Osteocyte (in vitro differentiated cells): Measurements from ENCODE around the gene PRSS33. TPM values are rescaled to one million over a fixed set of nuclear protein-coding genes. Genes with fewer than 3 reads are reported as not detected.
A peak's percentile ranks its signal among the peaks of the same experiment; 100 is the strongest.

ENCODE experiments used
- DNase-seq: peaks from one replicate; pipeline ENCODE4 v3.0.0; 2021; ENCODE audit warnings: mixed read lengths; ENCODE audit not compliant: unreplicated experiment; ENCODE audit errors: extremely low spot score
- H3K27ac Mint-ChIP-seq: one replicate; pipeline ENCODE4 v1.8.0; 2021; ENCODE audit warnings: mild to moderate bottlenecking, mixed read lengths; ENCODE audit not compliant: unreplicated experiment
- H3K27me3 Mint-ChIP-seq: one replicate; pipeline ENCODE4 v1.8.0; 2021; ENCODE audit warnings: mixed read lengths; ENCODE audit not compliant: unreplicated experiment
- H3K36me3 Mint-ChIP-seq: one replicate; pipeline ENCODE4 v1.8.0; 2021; ENCODE audit warnings: mixed read lengths; ENCODE audit not compliant: unreplicated experiment
- H3K4me1 Mint-ChIP-seq: one replicate; pipeline ENCODE4 v1.8.0; 2021; ENCODE audit warnings: mixed read lengths; ENCODE audit not compliant: unreplicated experiment
- H3K4me3 Mint-ChIP-seq: one replicate; pipeline ENCODE4 v1.8.0; 2021; ENCODE audit warnings: mild to moderate bottlenecking, moderate library complexity, mixed read lengths; ENCODE audit not compliant: unreplicated experiment
- H3K9me3 Mint-ChIP-seq: one replicate; pipeline ENCODE4 v1.8.0; 2021; ENCODE audit warnings: mixed read lengths; ENCODE audit not compliant: unreplicated experiment
- total RNA-seq: library from RNA; stranded (reverse); gene quantifications from 2 replicates; pipeline ENCODE4 v1.2.1, GENCODE V29; 2021
- TF ChIP-seq, protein P1 (sequence below): fragments of 200-600 bp; sonication (generic); IDR thresholded peaks from 2 replicates; pipeline ENCODE4 v1.5.0; 2021; ENCODE audit warnings: antibody characterized with exemption, mild to moderate bottlenecking, moderate library complexity

Gene PRSS33
- total RNA-seq, 1 donor from 2014 or later, result not detected

DNA sequence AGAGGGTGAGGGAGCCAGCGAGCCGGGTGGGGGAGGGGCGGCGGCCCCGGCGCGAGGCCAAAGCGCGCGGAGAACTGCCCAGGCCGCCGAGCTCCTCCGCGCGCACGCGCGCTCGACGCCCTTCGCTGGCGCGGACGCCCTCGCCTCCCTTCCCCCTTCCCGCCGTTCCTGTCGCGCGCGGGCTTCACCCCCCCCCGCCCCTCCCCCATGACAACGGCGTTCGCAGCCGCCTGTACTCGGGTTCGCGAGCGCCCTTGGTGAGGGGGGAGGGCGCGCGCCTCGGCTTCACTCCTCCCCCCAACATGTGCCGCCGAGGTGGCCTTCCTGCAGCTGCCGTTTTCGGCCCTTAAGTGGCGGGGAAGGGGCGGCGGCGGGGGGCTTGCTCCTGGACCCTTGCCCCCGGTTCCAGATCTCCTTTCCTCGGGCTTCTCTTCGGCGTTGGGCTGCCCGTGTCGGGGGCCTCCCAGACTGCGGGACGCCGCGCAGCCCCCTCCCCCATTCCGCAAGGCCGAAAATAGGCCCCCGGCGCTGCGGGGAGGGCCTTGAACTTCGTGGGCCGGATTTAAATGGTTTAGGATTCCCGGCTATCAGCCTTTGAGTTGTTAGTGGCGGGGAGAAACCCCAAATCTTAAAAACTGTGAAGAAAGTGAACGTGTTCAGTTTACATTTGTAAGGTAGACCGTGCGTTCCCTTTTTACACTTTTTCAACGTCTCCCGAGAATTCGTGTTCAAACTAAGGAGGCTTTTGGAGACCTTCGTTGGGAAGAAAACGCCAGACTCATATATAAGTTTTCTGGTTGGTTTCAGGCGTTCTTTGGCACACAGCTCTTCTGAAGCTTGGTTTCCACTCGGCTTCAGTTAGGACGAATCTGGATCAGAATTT is 34.3 kb downstream of the PRSS33 start:
- no peak for DNase-seq
- TF ChIP-seq, protein P1, sequence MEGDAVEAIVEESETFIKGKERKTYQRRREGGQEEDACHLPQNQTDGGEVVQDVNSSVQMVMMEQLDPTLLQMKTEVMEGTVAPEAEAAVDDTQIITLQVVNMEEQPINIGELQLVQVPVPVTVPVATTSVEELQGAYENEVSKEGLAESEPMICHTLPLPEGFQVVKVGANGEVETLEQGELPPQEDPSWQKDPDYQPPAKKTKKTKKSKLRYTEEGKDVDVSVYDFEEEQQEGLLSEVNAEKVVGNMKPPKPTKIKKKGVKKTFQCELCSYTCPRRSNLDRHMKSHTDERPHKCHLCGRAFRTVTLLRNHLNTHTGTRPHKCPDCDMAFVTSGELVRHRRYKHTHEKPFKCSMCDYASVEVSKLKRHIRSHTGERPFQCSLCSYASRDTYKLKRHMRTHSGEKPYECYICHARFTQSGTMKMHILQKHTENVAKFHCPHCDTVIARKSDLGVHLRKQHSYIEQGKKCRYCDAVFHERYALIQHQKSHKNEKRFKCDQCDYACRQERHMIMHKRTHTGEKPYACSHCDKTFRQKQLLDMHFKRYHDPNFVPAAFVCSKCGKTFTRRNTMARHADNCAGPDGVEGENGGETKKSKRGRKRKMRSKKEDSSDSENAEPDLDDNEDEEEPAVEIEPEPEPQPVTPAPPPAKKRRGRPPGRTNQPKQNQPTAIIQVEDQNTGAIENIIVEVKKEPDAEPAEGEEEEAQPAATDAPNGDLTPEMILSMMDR, result no peak
- no peaks in the 10 kb centered on the region for H3K9me3 Mint-ChIP-seq
- peak overlapping the region; percentile 87 for H3K4me3 Mint-ChIP-seq
- peak overlapping the region; percentile 100 for H3K27ac Mint-ChIP-seq
- H3K27me3 Mint-ChIP-seq, result no peaks in the 10 kb centered on the region
- peaks cover 49% of the 10 kb centered on the region for H3K4me1 Mint-ChIP-seq
- H3K36me3 Mint-ChIP-seq, result peaks cover 15% of the 10 kb centered on the region

DNA sequence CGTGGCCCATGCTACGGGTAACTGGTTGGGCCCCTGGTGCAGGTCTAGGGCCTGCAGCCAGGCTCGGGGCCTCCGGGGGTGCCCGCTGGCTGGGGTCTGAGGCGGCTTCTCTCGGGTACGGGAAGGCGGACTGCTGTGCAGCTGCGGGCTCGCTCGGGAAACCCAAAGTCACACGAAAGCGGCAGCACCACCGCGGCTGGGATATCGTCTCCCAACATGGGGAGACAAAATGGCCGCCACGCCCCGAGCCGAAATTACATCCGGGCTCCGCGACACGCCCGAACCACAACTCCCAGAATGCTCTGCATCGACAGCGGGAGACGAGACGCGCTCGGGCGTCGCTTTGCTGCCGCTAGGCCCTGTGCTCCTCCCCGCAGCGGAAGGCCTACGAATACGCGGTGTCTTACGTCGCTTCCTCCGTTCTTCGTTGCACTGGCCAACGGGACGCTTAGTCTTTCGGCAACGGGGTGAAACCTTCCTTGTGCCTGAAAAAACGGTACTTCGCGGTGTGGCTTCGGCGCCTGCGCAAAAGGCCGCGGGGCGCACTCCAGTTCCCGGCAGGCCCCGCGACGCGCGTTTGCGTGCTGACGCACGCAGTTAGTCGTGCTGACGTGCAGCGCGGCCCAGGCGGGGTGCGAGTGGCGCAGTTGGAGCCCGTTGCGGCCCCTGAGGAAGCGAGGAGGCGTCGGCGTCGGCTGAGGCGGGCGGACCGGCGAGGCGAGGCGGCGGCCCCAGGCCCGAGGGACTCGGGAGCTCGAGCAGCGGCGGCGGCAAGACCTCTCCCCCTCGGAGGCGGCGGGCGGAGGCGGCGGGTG is 35.1 kb downstream of the PRSS33 start, which contains the start of gene SRRM2:
Gene SRRM2 (plus strand): TSS at position 604 of the 815 bp plus-strand sequence. CDS start 3,727 bp downstream, outside the sequence.
- H3K4me3 Mint-ChIP-seq, result peak within 1 kb of the TSS; percentile 87
- peaks cover 46% of the 10 kb centered on the region for H3K4me1 Mint-ChIP-seq

DNA sequence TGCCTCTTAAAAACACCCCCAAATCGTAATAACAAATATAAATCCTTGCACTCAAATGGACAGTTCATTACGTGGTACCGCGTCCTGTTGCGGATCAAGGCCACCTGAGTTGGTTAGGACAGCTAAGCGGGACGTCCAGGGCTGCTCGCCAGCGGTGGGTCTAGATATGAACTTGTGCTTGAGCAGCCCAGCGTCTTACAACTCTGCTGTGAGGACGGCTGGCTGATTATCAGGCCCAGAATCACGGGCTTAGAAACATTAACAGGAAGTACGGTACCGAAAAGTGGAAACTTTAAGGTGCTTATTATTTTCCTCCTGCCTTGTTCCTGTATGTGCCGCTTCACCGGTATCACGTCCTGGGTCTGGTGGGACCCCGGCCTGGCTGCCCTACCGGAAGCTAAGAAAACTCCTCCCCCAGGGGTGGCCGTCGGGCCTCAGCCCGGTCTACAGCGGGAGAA is 35.8 kb downstream of the PRSS33 start:
- Mint-ChIP-seq H3K9me3 (no peaks in the 10 kb centered on the region), H3K27ac (peak overlapping the region; percentile 100), H3K27me3 (no peaks in the 10 kb centered on the region), H3K36me3 (peaks cover 7% of the 10 kb centered on the region), H3K4me3 (peak overlapping the region; percentile 87), H3K4me1 (peaks cover 40% of the 10 kb centered on the region)
- TF ChIP-seq, protein P1, result no peak
- no peak for DNase-seq

More for the DNA sequence above, 35.1 kb downstream of the PRSS33 start, which contains the start of gene SRRM2:
- Mint-ChIP-seq H3K27ac (peak within 1 kb of the TSS; percentile 100), H3K27me3 (no peaks in the 10 kb centered on the region), H3K9me3 (no peaks in the 10 kb centered on the region), H3K36me3 (peaks cover 8% of the 10 kb centered on the region)
- DNase-seq, result peak; percentile 98
- TF ChIP-seq, protein P1, result no peak

DNA sequence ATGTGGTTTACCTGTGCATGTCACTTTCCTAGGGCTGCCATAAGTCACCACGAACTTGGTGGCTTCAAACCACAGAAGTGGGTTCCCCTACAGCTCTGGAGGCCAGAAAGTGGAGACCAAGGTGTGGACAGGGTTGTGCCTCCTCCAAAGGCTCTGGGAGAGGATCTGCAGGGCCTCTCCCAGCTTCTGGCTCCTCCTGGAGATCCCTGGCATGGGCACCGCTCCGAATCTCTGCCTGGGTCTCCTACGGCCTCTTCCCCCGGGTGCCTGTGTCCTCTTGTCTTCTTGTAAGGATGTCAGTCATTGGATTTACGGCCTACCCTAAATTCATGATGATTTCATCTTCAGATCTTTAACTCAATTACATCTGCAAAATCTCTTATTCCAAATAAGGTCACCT is 37.4 kb downstream of the PRSS33 start:
- Mint-ChIP-seq H3K36me3 (peaks cover 7% of the 10 kb centered on the region), H3K9me3 (no peaks in the 10 kb centered on the region), H3K4me3 (no peak overlapping the region), H3K4me1 (peaks cover 26% of the 10 kb centered on the region), H3K27ac (peak overlapping the region; percentile 100), H3K27me3 (no peaks in the 10 kb centered on the region)
- TF ChIP-seq, protein P1, result no peak
- no peak for DNase-seq
